DMS79 treated with DMSO at 0.1 percent for 48 hours (cell line): ENCODE data around the gene ZNF488.
A peak's percentile ranks its signal among the peaks of the same experiment; 100 is the strongest.
"Not testable (repeated sequence)": the region's sequence is repeated elsewhere in the genome, so short reads cannot be mapped to it uniquely, and the experiment has no call there.

Source experiments
- DNase-seq: peaks from one replicate; lab custom pipeline; 2025; lab: John Stamatoyannopoulos, UW

Gene ZNF488

GRCh38 chr10:47384148-47384921 is at the start of gene ZNF488:
TSS of gene ZNF488 (minus strand) at chr10:47384293. CDS start at chr10:47368829, 15,464 bp downstream.
- peak; percentile 45 for DNase-seq

- DNase-seq: no peak
Observed at GRCh38 chr10:47425813-47426419, 41.8 kb upstream of the ZNF488 start.

GRCh38 chr10:47424231-47424630 is 40.1 kb upstream of the ZNF488 start:
- no peak for DNase-seq

GRCh38 chr10:47423476-47423875 is 39.4 kb upstream of the ZNF488 start:
- DNase-seq: no peak

- no peak for DNase-seq
Observed at GRCh38 chr10:47421057-47421952, 37.2 kb upstream of the ZNF488 start.

- no peak for DNase-seq
Observed at GRCh38 chr10:47420305-47421056, 36.4 kb upstream of the ZNF488 start.

- DNase-seq: no peak
Observed at GRCh38 chr10:47419421-47419820, 35.3 kb upstream of the ZNF488 start.

- DNase-seq: no peak
Observed at GRCh38 chr10:47418966-47419365, 34.9 kb upstream of the ZNF488 start.

GRCh38 chr10:47418321-47418720 is 34.2 kb upstream of the ZNF488 start:
- no peak for DNase-seq

GRCh38 chr10:47416305-47417218 is 32.5 kb upstream of the ZNF488 start:
- DNase-seq: not testable (repeated sequence)

GRCh38 chr10:47415520-47416304 is 31.6 kb upstream of the ZNF488 start:
- DNase-seq: no peak

- no peak for DNase-seq
Observed at GRCh38 chr10:47414752-47415519, 30.8 kb upstream of the ZNF488 start.

GRCh38 chr10:47414227-47414592 is 30.1 kb upstream of the ZNF488 start:
- no peak for DNase-seq

- no peak for DNase-seq
Observed at GRCh38 chr10:47413531-47414226, 29.6 kb upstream of the ZNF488 start.

GRCh38 chr10:47412869-47413268 is 28.8 kb upstream of the ZNF488 start:
- no peak for DNase-seq

- DNase-seq: no peak
Observed at GRCh38 chr10:47412177-47412730, 28.2 kb upstream of the ZNF488 start.

- DNase-seq: no peak
Observed at GRCh38 chr10:47410862-47411261, 26.8 kb upstream of the ZNF488 start.

GRCh38 chr10:47410271-47410670 is 26.2 kb upstream of the ZNF488 start:
- DNase-seq: no peak
